ENCODE data around the gene SSC4D.
"Not testable (repeated sequence)": the region's sequence is repeated elsewhere in the genome, so short reads cannot be mapped to it uniquely, and the experiment has no call there.

SSC4D gene

DNA sequence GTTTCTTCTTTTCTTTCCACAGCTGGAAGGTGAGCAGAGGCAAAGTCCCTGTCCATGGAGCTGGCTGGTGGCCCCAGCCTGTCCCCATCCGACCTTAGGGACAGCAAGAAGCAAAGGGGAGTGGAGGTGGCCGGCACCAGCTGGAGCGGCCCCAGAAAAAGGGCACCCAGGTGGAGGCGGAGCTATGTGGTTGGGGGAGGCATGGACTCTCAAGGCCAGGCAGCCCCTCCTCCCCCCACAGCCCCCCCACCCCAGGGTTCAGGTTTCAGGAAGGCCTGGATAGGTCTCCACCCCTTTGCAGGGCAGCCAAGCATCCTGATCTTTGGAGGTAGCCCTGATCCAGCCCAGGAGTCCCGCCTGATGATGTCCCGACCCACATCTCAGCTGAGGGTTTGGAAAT, at the start of gene SSC4D:
Gene SSC4D (minus strand): TSS at position 161 of the 400 bp plus-strand sequence. CDS start 5,258 bp downstream, outside the sequence.
- no peak for DNase-seq (ENCODE audit: low read depth in 1 of 2, low spot score in 1 of 2)

DNA sequence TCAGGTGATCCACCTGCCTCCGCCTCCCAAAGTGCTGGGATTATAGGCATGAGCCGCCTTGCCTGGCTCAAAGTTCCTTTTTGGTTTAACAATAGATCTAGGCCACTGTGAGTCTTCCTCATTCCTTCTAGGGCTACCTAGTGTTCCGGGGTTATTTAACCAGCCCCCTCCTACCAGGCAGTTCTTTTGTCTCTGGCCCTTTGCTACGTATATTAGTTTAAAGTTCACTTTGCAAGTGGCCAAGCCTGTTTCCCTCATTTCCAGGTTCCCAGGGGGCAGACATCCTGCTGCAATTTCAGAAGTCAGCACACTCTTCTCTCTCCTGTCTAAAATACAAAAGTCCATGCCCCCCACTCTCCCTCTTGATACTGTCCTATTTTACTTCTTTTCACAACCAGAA, 49.0 kb upstream of the SSC4D start:
- DNase-seq (ENCODE audit: low read depth in 1 of 2, low spot score in 1 of 2): not testable (repeated sequence)

GRCh38 chr7:76457017-76457416, 47.5 kb upstream of the SSC4D start:
- DNase-seq (ENCODE audit: low read depth in 1 of 2, low spot score in 1 of 2): not testable (repeated sequence)

DNA sequence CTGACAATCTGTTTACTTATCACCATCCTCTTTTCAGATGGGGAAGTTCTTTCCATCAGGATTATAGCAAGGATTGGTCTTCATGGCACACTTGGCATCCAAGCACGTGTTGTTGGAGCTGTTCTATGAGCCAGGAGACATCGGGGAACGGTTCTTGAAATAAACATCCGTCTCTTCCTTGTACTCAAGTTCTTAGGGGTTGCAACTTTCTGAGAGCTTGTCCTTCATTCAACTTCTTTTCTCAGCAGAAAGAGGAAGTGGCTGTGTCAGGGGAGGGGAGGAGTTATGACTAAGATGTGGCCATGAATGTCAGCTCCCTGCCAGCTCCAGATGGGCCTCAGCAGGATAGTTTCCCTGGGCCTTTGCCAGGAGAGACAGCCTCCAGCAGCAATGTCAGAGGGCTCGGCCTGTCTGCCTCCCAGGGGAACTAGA, 36.1 kb upstream of the SSC4D start:
- DNase-seq (ENCODE audit: low read depth in 1 of 2, low spot score in 1 of 2): not testable (repeated sequence)

GRCh38 chr7:76443846-76444245, 34.3 kb upstream of the SSC4D start:
- not testable (repeated sequence) for DNase-seq (ENCODE audit: low read depth in 1 of 2, low spot score in 1 of 2)

DNA sequence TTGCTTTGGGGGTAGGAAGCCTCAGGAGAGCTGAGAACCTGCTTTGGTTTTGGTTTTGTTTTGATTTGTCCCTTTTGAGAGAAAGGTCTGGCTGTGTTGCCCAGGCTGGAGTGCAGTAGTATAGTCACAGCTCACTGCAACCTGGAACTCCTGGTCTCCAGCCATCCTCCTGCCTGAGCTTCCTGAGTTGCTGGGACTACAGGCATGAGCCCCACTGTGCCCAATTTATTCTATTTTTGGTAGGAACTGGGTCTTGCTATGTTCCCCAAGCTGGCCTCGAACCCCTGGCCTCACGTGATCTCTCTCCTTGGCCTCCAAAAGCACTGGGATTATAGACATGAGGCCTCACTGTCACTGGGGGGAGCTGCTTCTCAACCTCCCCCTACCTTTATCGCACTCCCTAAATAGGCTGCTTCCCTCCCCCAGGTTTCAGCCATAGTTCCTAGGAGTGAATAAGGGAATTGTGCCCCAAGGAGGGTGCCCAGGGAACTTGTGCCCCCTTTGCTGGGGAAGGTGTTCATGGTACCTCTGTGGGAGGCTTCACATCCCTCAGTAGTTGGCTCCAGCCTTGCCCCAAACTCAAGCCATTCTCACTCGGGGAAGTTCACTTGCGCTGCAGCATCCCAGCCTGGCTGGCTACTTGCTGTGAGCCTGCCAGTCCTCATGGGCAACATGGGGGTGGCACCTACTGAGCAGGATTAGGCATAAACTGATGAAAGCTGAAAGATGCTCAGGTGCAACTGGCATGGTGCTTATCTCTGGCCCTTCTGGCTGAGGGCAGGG, 33.4 kb upstream of the SSC4D start:
- not testable (repeated sequence) for DNase-seq (ENCODE audit: low read depth in 1 of 2, low spot score in 1 of 2)

DNA sequence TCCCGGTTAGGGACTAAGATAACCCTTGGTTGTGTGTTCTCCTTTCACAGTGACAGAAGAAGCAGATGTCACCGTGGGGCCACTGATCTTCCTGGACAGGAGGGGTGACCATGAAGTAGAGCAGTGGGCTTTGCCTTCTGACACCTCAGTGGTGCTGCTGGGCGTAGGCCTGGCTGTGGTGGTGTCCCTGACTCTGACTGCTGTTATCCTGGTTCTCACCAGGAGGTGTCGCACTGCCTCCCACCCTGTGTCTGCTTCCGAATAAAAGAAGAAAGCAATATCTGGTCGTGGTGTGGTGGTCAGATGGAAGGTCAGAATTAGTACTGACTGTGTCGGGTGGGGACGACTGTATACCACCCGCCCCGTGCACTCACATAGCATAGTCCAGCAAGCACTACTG, 32.3 kb upstream of the SSC4D start:
- DNase-seq (ENCODE audit: low read depth in 1 of 2, low spot score in 1 of 2): not testable (repeated sequence)

DNA sequence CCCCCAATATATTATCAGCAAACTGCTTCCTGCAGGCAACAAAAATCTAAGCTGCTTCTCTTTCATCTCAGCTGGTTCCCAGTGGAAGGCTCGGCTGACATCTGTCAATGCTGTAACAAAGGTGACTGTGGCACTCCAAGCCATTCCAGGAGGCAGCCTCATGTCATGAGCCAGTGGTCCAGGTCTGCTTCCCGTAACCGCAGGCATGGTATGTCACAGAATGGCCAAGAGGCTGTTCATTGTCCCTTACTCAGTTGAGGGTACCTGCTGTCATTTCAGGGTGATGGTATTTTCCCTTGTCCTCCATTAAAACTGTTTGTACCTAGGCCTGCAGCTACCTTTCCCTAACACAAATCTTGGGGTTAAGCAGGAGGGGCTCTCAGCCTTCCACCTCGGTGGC, 30.9 kb upstream of the SSC4D start:
- DNase-seq (ENCODE audit: low read depth in 1 of 2, low spot score in 1 of 2): not testable (repeated sequence)

DNA sequence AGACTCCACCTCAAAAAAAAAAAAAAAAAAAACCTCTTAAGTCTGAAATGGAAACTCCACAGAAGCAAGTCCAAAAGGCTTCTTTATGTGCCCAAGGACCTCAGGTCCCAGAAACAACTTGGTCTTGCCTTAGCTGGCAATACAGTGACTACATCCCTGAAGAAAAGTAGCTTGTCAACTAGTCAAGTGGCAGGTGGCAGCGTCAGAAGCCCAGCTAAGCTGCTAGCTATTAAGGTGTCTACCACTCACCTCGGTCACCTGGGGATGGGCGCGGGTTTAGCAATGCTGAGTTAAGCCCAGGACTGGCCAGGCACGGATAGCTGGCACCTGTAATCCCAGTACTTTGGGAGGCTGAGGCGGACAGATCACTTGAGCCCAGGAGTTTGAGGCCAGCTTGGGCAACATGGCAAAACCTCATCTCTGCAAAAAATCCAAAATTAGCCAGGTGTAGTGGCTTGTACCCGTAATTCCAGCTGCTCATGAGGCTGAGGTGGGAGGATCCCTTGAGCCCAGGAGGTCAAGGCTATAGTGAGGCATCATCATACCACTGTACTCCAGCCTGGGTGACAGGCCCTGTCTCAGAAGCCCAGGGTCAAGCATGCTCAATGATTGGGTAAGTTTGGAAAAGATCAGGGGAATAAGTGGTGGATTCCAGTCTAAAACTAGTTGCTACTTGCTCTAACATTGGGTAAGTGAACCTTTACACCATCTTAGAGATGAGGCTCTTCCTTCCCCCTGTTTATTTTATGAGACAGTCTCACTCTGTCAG, 29.8 kb upstream of the SSC4D start:
- not testable (repeated sequence) for DNase-seq (ENCODE audit: low read depth in 1 of 2, low spot score in 1 of 2)

DNA sequence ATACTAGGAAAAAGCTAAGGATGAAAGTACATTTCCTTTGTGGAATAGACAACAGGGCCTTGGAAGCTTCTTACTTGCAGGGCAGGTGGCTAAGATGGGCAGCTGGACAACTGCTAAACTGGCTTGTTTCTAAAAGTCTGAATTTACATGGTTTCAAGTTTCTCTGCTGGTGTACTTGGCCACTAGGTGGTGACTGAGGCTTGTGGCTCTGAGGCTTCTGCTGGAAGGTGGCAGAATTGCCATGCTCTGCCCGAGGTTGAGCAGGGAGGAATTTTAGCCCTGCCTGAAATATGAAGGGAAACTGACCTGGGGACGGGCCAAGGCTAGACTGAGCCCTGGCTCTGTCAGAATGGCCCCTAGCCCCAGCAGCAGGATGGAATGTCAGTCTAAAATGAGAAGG, 28.4 kb upstream of the SSC4D start:
- peak in 1 of 2 donors; percentile 12 for DNase-seq (ENCODE audit: low read depth in 1 of 2, low spot score in 1 of 2)

- no peak for DNase-seq (ENCODE audit: low read depth in 1 of 2, low spot score in 1 of 2)
Measured at GRCh38 chr7:76430836-76431235, 21.3 kb upstream of the SSC4D start.

DNA sequence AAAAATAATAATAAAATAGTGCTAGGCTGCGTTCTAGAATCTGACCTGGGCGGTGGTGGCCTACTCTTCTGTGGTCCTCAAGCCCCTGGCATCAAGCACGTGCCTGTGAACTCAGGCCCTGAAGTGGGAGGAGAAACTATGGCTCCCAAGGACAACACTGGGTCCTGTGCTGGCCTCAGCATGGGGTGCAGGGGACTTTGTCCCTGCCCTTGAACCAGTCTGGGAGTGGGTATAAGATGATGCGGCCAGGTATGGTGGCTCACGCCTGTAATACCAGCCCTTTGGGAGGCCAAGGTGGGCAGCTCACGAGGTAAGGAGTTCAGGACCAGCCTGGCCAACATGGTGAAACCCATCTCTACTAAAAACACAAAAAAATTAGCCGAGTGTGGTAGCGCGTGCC, 20.7 kb upstream of the SSC4D start:
- no peak for DNase-seq (ENCODE audit: low read depth in 1 of 2, low spot score in 1 of 2)

DNA sequence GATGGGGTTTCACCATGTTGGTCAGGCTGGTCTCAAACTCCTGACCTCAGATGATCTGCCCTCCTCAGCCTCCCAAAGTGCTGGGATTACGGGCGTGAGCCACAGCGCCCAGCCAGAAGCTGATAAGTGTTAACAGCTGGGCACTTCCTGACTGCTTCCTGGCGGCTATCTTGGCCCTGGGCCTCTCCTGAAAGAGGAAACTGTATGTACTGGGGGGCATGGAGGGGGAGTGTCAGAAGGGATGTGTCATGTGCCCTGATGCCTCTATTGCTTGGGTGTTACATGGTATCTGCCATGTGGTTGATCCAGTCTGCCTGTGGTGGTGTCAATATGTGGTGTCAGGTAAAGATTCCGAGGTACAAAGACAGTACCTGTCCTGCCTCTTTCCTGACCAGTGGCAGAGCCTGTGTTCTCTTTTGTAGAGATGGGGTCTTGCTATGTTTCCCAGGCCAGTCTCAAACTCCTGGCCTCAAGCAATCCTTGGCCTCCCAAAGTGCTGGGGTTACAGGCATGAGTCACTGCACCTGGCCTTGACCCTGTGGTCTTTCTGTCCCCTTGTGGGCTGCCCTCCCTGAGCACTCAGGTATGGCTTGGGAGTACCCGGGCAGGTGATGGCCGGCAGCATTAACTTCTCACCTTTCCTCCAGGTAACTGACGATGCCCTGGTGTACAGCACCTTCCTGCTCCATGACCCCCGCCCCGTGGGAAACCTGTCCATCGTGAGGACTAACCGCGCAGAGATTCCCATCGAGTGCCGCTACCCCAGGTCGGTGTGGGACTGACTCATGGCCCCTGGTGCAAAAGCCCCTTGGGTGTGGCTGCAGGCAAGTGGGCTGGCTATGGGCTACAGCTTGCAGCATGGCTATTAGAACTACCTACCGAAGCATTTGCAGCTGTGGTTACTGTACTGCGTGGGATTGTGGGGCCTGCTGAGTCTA, 19.6 kb upstream of the SSC4D start:
- DNase-seq (ENCODE audit: low read depth in 1 of 2, low spot score in 1 of 2): no peak

DNA sequence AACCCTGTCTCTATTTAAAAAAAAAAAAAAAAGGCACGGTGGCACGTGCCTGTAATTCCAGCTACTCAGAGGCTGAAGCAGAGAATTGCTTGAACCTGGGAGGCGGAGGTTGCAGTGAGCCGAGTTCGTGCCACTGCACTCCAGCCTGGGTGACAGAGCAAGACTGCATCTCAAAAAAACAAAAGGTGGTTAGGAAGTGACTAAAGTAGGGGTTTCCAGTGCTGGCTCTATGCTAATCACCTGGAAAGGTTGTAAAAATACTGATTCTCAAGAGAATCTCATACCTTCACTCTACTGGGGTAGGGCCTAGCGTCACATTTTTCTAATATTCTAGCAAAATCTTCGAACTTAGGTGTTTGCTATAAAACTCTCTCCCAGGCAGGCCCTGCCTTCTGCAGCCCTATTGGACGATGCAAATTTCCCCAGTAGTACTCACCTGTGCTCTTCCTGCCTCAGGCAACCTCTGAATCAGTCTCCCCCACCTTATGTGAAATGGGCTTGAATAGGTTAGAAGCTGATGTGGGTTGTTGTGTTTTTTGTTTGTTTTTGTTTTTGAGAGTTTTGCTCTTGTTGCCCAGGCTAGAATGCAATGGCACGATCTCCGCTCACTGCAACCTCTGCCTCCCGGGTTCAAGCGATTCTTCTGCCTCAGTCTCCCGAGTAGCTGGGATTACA, 18.8 kb upstream of the SSC4D start:
- no peak for DNase-seq (ENCODE audit: low read depth in 1 of 2, low spot score in 1 of 2)

DNA sequence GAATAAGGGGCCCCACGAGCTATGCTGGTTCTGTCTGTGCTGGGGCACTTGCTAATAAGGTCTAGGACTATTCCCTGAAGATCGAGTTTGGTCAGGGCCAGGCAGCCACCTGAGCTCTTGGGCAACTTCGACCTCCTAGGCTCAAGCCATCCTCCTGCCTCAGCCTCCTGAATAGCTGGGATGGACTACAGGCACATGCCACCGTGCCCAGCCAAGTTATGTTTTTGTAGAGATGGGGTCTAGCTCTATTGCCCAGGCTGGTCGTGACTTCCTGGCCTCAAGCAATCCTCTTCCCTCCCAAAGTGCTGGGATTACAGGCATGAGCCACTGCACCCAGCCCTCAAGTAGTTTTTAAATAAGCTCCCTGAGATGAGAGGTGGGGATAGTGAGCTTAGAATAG, 18.1 kb upstream of the SSC4D start:
- no peak for DNase-seq (ENCODE audit: low read depth in 1 of 2, low spot score in 1 of 2)

DNA sequence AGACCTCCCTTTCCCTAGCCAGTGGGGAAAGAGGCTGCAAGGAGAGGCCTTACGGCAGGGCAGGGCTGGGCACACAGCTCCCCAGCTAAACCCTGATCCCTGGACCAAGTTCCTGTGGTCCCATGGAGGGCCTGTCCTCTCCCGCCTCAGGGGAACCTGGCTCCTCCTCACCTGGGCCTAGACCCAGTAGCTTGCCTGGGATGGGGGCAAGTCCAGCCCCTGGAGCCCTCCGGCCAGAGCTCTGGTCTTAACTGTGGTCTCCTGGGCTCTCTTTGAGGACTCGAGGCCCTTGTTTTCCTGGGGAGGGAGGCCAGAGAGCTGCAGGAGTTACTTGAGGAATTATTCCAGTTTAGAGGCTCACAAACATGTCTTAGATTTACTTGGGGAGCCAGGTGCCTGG, 16.7 kb upstream of the SSC4D start:
- no peak for DNase-seq (ENCODE audit: low read depth in 1 of 2, low spot score in 1 of 2)

DNA sequence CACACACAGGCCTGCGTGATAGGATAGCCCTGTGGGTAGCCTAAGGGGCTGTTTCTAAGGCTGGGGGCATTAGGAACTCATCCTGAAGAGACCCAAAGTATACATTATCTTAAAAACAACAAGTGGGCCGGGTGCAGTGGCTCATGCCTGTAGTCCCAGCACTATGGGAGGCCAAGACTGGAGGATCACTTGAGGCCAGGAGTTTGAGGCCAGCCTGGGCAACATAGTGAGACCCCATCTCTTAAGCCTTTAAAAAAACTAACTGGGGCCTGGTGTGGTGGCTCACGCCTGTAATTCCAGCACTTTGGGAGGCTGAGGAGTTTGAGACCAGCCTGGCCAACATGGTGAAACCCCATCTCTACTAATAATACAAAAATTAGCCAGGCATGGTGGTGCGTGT, 16.1 kb upstream of the SSC4D start:
- not testable (repeated sequence) for DNase-seq (ENCODE audit: low read depth in 1 of 2, low spot score in 1 of 2)

- DNase-seq (ENCODE audit: low read depth in 1 of 2, low spot score in 1 of 2): no peak
Measured at GRCh38 chr7:76425156-76425555, 15.7 kb upstream of the SSC4D start.

DNA sequence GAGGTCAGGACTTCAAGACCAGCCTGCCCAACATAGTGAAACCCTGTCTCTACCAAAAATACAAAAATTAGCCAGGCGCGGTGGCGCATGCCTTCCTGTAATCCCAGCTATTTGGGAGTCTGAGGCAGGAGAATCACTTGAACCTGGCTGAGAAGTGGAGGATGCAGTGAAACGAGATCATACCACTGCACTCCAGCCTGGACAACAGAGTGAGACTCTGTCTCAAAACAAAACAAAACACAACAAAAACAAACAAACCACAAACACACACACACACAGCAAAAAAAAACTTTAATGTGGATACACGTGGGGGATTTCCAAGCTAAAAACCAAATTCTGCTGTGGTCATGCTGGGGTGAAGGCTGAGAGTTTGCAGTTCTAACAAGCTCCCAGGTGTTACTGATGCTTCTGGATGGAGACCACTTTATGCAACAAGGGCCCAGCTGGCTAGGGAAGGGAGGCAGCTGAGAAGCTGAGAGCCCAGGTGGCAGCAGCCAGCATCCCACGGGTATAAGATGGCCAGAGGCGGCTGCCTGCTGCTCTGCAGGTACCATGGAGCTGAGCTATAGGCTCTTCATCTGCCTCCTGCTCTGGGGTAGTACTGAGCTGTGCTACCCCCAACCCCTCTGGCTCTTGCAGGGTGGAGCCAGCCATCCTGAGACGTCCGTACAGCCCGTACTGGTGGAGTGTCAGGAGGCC, 15.1 kb upstream of the SSC4D start, which contains the start of gene ZP3:
Gene ZP3 (plus strand): TSS at position 538 of the 699 bp plus-strand sequence. CDS start 15 bp downstream, at position 553.
- DNase-seq (ENCODE audit: low read depth in 1 of 2, low spot score in 1 of 2): no peak

All from stimulated activated CD4-positive, alpha-beta T cell treated with anti-CD3 and anti-CD28 coated beads, Interleukin-15, amount 100 ng/mL, for 1 hour (primary cell).